ENCODE results near the gene THOC2. TPM values are rescaled to one million over a fixed set of nuclear protein-coding genes. Genes with fewer than 3 reads are reported as not detected.
"Not testable (repeated sequence)": the region's sequence is repeated elsewhere in the genome, so short reads cannot be mapped to it uniquely, and the experiment has no call there.

THOC2 gene
- total RNA-seq, 1 donor from 2014 or later, result 78.8 TPM

- intact Hi-C loops (cut with micrococcal nuclease), result no loop called here
Observed at GRCh38 chrX:123738378-123738940, 5.6 kb upstream of the THOC2 start.

DNA sequence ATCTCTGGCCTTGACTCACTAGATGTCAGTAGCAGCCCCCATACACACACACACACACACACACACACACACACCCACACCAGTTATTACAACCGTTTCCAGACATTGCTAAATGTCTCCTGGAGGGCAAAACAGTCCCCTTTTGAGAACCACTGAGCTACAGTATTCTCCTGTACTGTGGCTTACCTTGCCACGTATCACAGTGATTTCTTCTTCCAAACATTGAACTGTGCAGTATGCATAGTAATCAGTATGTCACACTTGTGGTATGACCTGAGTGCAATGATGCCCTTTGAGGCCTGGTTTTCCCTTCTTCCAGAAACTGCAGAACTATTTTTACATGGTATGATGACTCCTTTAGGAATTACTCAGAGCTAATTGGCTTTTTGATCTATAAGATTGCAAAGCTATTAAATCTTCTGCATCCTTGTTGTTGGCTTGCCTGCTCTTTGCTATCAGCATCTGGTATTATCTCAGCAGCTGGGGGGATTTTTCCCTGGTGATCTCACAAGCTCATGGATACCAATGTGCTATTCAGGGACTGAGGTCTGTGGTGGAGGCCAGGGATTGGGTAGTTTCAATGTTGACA is 3.6 kb upstream of the THOC2 start:
- intact Hi-C loops (cut with micrococcal nuclease), result no loop called here

- intact Hi-C loops (cut with micrococcal nuclease), result not testable (repeated sequence)
Observed at GRCh38 chrX:123735137-123735536, 2.3 kb upstream of the THOC2 start.

GRCh38 chrX:123734079-123734478 is 1.2 kb upstream of the THOC2 start:
- intact Hi-C loops (cut with micrococcal nuclease), result loop anchor here (5.0 kb wide), 2 partner anchors 87 to 142 kb away; no protein-coding TSS in a partner anchor

- intact Hi-C loops (cut with micrococcal nuclease), result loop anchor here (2.0 to 5.0 kb wide), 3 partner anchors 33 to 140 kb away; no protein-coding TSS in a partner anchor
Observed at GRCh38 chrX:123731987-123732669, 724 bp downstream of the THOC2 start.

- intact Hi-C loops (cut with micrococcal nuclease), result loop anchor here (5.0 kb wide), 2 partner anchors 84 to 139 kb away; no protein-coding TSS in a partner anchor
Observed at GRCh38 chrX:123731258-123731986, 1.4 kb downstream of the THOC2 start.

- intact Hi-C loops (cut with micrococcal nuclease), result no loop called here
Observed at GRCh38 chrX:123728554-123728953, 4.3 kb downstream of the THOC2 start.

DNA sequence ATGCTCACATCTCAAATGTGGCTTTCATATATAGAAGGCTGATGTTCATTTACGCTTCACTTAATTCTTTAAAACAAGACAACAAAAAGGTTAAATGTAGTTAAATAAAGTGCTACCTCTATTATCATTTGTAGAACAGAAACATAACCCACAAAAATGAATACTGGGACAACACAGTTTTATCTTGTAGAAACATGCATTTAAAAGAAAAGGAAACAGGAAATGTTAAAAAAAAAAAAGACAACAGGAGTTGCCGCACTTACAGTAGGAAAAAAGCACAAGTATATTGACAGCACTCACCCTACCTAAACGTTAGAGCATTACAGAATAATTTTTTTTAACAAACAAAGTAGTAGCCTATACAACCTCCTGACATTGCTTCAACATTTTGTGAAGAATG is 4.8 kb downstream of the THOC2 start:
- intact Hi-C loops (cut with micrococcal nuclease), result no loop called here

- intact Hi-C loops (cut with micrococcal nuclease), result not testable (repeated sequence)
Observed at GRCh38 chrX:123722193-123722592, 10.7 kb downstream of the THOC2 start.

DNA sequence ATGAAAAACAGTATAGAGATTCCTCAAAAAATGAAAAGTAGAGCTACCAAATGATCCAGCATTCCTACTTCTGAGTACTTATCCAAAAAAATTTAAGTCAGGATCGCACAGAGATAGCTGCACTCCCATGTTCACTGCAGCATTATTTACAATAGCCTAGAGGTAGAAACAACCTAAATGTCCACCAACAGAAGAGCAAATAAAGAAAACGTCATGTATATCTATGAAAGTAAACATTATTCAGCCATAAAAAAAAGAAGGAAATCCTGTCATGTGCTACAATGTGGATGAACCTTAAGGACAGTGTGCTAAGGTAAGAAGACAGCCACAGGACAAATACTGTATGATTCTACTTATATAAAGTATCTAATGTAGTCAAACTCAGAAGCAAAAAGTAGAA is 12.4 kb downstream of the THOC2 start:
- intact Hi-C loops (cut with micrococcal nuclease), result no loop called here

DNA sequence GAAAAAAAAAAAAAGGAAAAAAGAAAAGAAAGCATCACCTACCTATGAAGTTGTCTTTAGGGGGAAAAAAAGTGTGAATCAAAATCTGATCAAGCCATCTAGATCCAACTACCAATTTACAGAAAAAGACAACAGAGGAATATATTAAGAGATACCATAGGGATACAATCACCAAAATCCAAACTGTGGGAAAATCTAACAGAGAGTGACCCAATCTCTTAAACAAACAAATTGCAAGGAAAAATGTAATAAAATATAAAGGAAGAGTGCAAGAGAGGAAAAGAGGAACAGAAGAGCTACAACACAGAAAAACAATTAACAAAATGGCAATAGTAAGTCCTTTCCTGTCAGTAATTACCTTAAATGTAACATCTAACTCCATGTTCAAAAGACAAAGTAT is 19.0 kb downstream of the THOC2 start:
- intact Hi-C loops (cut with micrococcal nuclease), result no loop called here

GRCh38 chrX:123713434-123713833 is 19.4 kb downstream of the THOC2 start:
- intact Hi-C loops (cut with micrococcal nuclease), result no loop called here

DNA sequence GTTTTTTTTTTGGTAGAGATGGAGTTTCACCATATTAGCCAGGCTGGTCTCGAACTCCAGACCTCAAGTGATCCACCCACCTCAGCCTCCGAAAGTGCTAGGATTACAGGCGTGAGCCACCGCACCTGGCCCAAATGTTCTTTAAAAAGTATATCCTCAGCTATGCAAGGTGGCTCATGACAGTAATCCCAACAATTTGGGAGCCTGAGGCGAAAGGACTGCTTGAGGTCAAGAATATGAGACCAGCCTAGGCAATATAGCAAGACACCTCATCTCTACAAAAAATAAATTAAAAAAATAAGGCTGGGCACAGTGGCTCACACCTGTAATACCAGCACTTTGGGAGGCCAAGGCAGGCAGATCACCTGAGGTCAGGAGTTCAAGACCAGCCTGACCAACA is 21.7 kb downstream of the THOC2 start:
- intact Hi-C loops (cut with micrococcal nuclease), result not testable (repeated sequence)

DNA sequence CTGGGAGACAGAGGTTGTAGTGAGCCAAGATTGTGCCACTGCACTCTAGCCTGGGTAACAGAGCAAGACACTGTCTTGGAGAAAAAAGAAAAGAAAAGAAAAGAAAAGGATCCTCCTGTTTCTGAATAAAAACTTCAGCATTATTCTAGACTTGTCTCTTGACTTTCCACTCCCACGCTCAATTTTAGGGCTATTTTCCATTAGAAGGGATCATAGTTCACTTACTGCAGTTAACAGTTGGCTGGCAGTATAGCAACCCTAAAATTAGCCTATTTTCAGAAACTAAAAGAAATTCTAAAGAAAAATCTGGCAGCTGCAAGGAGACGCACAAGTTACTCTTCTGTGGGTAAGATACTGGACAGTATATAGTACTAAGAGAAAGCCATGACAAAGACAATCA is 28.1 kb downstream of the THOC2 start:
- intact Hi-C loops (cut with micrococcal nuclease), result no loop called here

- intact Hi-C loops (cut with micrococcal nuclease), result no loop called here
Observed at GRCh38 chrX:123698979-123699520, 33.8 kb downstream of the THOC2 start.

- intact Hi-C loops (cut with micrococcal nuclease), result no loop called here
Observed at GRCh38 chrX:123696334-123696733, 36.5 kb downstream of the THOC2 start.

- intact Hi-C loops (cut with micrococcal nuclease), result no loop called here
Observed at GRCh38 chrX:123695242-123695641, 37.6 kb downstream of the THOC2 start.

GRCh38 chrX:123691776-123692175 is 41.1 kb downstream of the THOC2 start:
- intact Hi-C loops (cut with micrococcal nuclease), result no loop called here

- intact Hi-C loops (cut with micrococcal nuclease), result no loop called here
Observed at GRCh38 chrX:123688524-123688923, 44.3 kb downstream of the THOC2 start.

GRCh38 chrX:123685232-123685631 is 47.6 kb downstream of the THOC2 start:
- intact Hi-C loops (cut with micrococcal nuclease), result no loop called here

- intact Hi-C loops (cut with micrococcal nuclease), result no loop called here
Observed at GRCh38 chrX:123682186-123682585, 50.7 kb downstream of the THOC2 start.
